Endothelial cell of umbilical vein (primary cell): ENCODE results near the gene KRT12. TPM values are rescaled to one million over a fixed set of nuclear protein-coding genes. Genes with fewer than 3 reads are reported as not detected.

Source experiments
- BruUV-seq: library from RNA; stranded (reverse); fragments of 400-500 nt; replicated peaks from 2 replicates; lab custom pipeline; 2021; lab: Mats Ljungman, UMichigan
- CTCF ChIA-PET: fragments of 300-600, 350-600 bp; sonication (Branson Sonifier 250); formaldehyde crosslinking; loops from one replicate; lab custom pipeline; 2021; ENCODE audit warnings: antibody characterized with exemption, inconsistent platforms; lab: Charles Lee
- POLR2A ChIA-PET: fragments of 300-600, 350-600 bp; sonication (Branson Sonifier 250); formaldehyde crosslinking; loops from one replicate; lab custom pipeline; 2021; ENCODE audit warnings: antibody characterized with exemption, inconsistent platforms; lab: Charles Lee
- DNase-seq: peaks from one replicate; pipeline ENCODE4 v3.0.0-alpha.2; 2011; ENCODE audit warnings: low read depth, low spot score
- FAIRE-seq: peaks from 2 replicates; lab custom pipeline; 2011; peaks lifted over from hg19 to GRCh38; lab: Jason Lieb, UNC
- H2AFZ ChIP-seq: 2 replicates; pipeline ENCODE4 v1.6.0; 2012; ENCODE audit warnings: low read depth, low read length, control low read depth, inconsistent platforms
- H3K27ac ChIP-seq: 2 replicates; pipeline ENCODE4 v1.5.1; 2011; ENCODE audit warnings: low read depth, mild to moderate bottlenecking, control low read depth, low read length, moderate library complexity; ENCODE audit not compliant: insufficient read depth
- H3K27me3 ChIP-seq, 2 experiments: 2 replicates each; pipeline versions ENCODE4 v1.6.0 to v1.6.1; 2011; ENCODE audit warnings: low read length in 2 of 2, mixed read lengths in 1 of 2; ENCODE audit not compliant: control insufficient read depth in 2 of 2, insufficient read depth in 2 of 2
- H3K36me3 ChIP-seq, 2 experiments: 2 replicates in 1 of 2; 3 replicates in 1 of 2; pipeline ENCODE4 v1.5.1; 2011; ENCODE audit warnings: low read length in 2 of 2, mild to moderate bottlenecking in 1 of 2, moderate library complexity in 1 of 2; ENCODE audit not compliant: control insufficient read depth in 2 of 2, insufficient read depth in 2 of 2; ENCODE audit errors: extremely low read depth in 1 of 2
- H3K4me1 ChIP-seq: 3 replicates; pipeline ENCODE4 v1.5.1; 2011; ENCODE audit warnings: mild to moderate bottlenecking, low read length; ENCODE audit not compliant: control insufficient read depth, insufficient read depth; ENCODE audit errors: extremely low read depth
- H3K4me2 ChIP-seq: 2 replicates; pipeline ENCODE4 v1.6.1; 2011; ENCODE audit warnings: low read length, control low read depth, mixed read lengths; ENCODE audit not compliant: insufficient read depth
- H3K4me3 ChIP-seq, 3 experiments: fragments of 200-600 bp in 1 of 3; sonication (generic), shearing (Covaris generic) in 1 of 3; replicated peaks in 1 of 3; 2 replicates each; pipeline ENCODE4 v1.5.1; 2011 to 2016; ENCODE audit warnings: control low read depth in 3 of 3, low read length in 3 of 3, mild to moderate bottlenecking in 2 of 3, inconsistent platforms in 1 of 3, low read depth in 1 of 3, moderate library complexity in 1 of 3; ENCODE audit not compliant: insufficient read depth in 1 of 3
- H3K79me2 ChIP-seq: 2 replicates; pipeline ENCODE4 v1.6.0; 2012; ENCODE audit warnings: low read length, inconsistent platforms; ENCODE audit not compliant: control insufficient read depth, insufficient read depth
- H3K9ac ChIP-seq: replicated peaks from 2 replicates; pipeline ENCODE3; 2011; ENCODE audit warnings: low read length, control low read depth; ENCODE audit not compliant: insufficient read depth; ENCODE audit errors: extremely low read depth
- H3K9me1 ChIP-seq: replicated peaks from 3 replicates; pipeline ENCODE4 v1.6.0; 2011; ENCODE audit warnings: mild to moderate bottlenecking, low read length; ENCODE audit not compliant: control insufficient read depth, insufficient read depth; ENCODE audit errors: extremely low read depth
- H3K9me3 ChIP-seq: replicated peaks from 2 replicates; pipeline ENCODE4 v1.5.1; 2012; ENCODE audit warnings: low read length, inconsistent platforms; ENCODE audit not compliant: control insufficient read depth, insufficient read depth
- H4K20me1 ChIP-seq: replicated peaks from 2 replicates; pipeline ENCODE3; 2011; ENCODE audit warnings: mild to moderate bottlenecking, low read length; ENCODE audit not compliant: control insufficient read depth, insufficient read depth; ENCODE audit errors: extremely low read depth
- EZH2 ChIP-seq: IDR thresholded peaks from 2 replicates; pipeline ENCODE4 v1.6.1; 2012; ENCODE audit warnings: borderline replicate concordance, low read depth, mild to moderate bottlenecking, moderate library complexity, low read length, inconsistent platforms; ENCODE audit not compliant: severe bottlenecking
- FOS ChIP-seq: IDR thresholded peaks from 2 replicates; pipeline ENCODE4 v1.6.1; 2011; ENCODE audit warnings: mild to moderate bottlenecking, low read length, moderate library complexity, borderline replicate concordance; ENCODE audit not compliant: insufficient read depth
- GATA2 ChIP-seq: IDR thresholded peaks from 2 replicates; pipeline ENCODE4 v1.7.0; 2011; ENCODE audit warnings: low read depth, mild to moderate bottlenecking, moderate library complexity, mixed read lengths, low read length; ENCODE audit not compliant: insufficient read length, insufficient read depth
- JUN ChIP-seq: IDR thresholded peaks from 2 replicates; pipeline ENCODE4 v1.6.1; 2011; ENCODE audit warnings: borderline replicate concordance, low read depth; ENCODE audit not compliant: insufficient read length, insufficient read depth
- MYC ChIP-seq: IDR thresholded peaks from one replicate; pipeline ENCODE4 v1.6.1; 2011; ENCODE audit warnings: mild to moderate bottlenecking, low read depth, low read length
- POLR2A ChIP-seq: IDR thresholded peaks from 2 replicates; pipeline ENCODE4 v1.6.1; 2012; ENCODE audit warnings: low read depth, mild to moderate bottlenecking, control low read depth, low read length
- POLR2AphosphoS5 ChIP-seq: IDR thresholded peaks from 2 replicates; pipeline ENCODE4 v1.6.1; 2012; ENCODE audit warnings: low read depth, mild to moderate bottlenecking, control low read depth, low read length, moderate library complexity; ENCODE audit not compliant: insufficient read depth
- dilution Hi-C: fragments of 300-500 bp; cut with MboI; formaldehyde crosslinking; loops from one replicate; pipeline ENCODE4 v1.15.0; 2019; ENCODE audit warnings: low sequenced_read_pairs; ENCODE audit not compliant: extremely low pct_ligation_motif_present
- intact Hi-C: fragments of 100-400 bp; cut with micrococcal nuclease; formaldehyde crosslinking; loops from one replicate; pipeline ENCODE4 v1.10.0; 2022
- polyA plus RNA-seq, 4 experiments: library from polyadenylated mRNA; depleted of rRNA in 3 of 4; stranded (reverse) in 3 of 4; unstranded in 1 of 4; fragments of >200 nt; gene quantifications; 2 replicates each; pipeline versions ENCODE4 v1.2.1 to v1.2.3, GENCODE V29; 2011 to 2012; ENCODE audit warnings: missing spikeins in 1 of 4
- total RNA-seq: library from RNA; stranded (reverse); gene quantifications from 2 replicates; pipeline ENCODE4 v1.2.3, GENCODE V29; 2021
- TF ChIP-seq, protein P1 (sequence below): IDR thresholded peaks from 2 replicates; pipeline ENCODE4 v1.6.1; 2011; ENCODE audit not compliant: insufficient read depth, insufficient read length
- TF ChIP-seq, protein P2 (sequence below), 2 donors: IDR thresholded peaks; 1 replicate in 1 of 2; 2 replicates in 1 of 2; pipeline ENCODE4 v1.5.1; 2011; ENCODE audit warnings: low read length in 2 of 2, mild to moderate bottlenecking in 2 of 2, moderate library complexity in 2 of 2, control low read depth in 1 of 2, inconsistent platforms in 1 of 2, low read depth in 1 of 2; ENCODE audit not compliant: insufficient read depth in 1 of 2; ENCODE audit errors: extremely low read depth in 1 of 2

KRT12 gene
- total and polyA plus RNA-seq, 2 donors (not counting 3 experiments of a cell fraction or from before 2014, with no cell fraction given): not detected

DNA sequence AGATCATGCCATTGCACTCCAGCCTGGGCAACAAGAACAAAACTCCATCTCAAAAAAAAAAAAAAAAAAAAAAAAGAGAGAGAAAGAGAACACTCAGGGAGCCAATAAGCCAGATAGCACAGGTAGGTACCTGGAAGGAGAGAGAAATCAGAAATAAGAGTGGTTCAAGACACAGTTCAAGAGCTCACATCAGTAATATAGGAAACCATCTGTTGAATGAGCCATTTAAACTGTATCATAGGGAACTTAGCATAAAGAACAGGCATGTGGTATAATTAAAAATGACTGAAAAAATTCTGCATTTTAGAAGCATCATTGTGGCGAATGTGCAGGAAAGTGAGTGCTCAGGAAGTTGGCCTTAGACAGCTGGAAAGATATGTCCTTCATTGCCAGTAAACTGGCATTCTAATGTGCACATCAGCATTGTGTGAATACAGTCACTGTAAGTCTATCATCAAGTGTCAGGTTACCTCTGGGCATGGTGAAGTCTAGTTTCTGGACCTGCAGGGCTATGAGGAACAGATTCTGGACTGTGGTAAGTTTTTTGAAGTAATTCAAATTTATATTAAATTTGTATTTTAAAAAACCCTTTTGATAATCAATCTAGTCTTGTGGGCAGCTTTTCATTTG is 20.4 kb downstream of the KRT12 start:
- Histone ChIP-seq H3K79me2 (no peaks in the 10 kb centered on the region), H3K9me3 (no peaks in the 10 kb centered on the region), H3K9me1 (no peaks in the 10 kb centered on the region), H4K20me1 (no peaks in the 10 kb centered on the region), H3K4me3 (no peak overlapping the region), H3K27me3 (peaks cover 12 to 20% of the 10 kb centered on the region in 2 experiments), H2AFZ (no peak overlapping the region), H3K4me1 (no peaks in the 10 kb centered on the region), H3K9ac (no peak overlapping the region), H3K27ac (no peak overlapping the region), H3K4me2 (no peak overlapping the region), H3K36me3 (no peaks in the 10 kb centered on the region)
- no peak for TF ChIP-seq JUN
- no peak for TF ChIP-seq GATA2
- TF ChIP-seq EZH2: no peak
- dilution Hi-C loops: no loop called here
- FAIRE-seq (no peak), DNase-seq (no peak)
- no TSS peak for BruUV-seq
- CTCF ChIA-PET: interaction anchor here (0.8 to 1.6 kb wide), 2 partner anchors 28 to 802 kb away, joined by 3 read pairs; no protein-coding TSS in a partner anchor
- POLR2A ChIA-PET: no interaction called here
- intact Hi-C loops: no loop called here

DNA sequence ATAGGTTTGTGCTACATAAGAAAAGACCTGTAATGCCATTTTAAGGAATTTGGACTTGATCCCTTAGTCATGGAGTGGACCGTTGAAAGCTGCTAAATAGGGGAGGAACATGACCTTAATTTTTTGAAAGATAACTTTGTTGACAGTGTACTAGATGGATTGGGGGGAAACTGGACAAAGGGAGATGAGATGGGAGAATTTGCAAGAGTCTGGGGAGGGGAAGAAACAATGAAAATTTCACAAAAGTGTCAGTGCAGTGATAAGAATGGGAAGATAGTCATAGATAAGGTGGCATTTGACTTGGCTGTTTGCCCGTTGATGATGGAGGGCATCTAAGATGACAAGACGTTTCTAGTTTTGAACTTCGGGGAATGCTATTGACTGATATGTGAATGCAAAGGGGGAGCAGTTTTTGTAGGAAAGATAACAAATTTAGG is 22.3 kb downstream of the KRT12 start:
- Histone ChIP-seq H3K4me2 (no peak overlapping the region), H3K36me3 (no peaks in the 10 kb centered on the region), H3K9me1 (no peaks in the 10 kb centered on the region), H3K9me3 (no peaks in the 10 kb centered on the region), H3K9ac (no peak overlapping the region), H3K4me1 (no peaks in the 10 kb centered on the region), H3K79me2 (no peaks in the 10 kb centered on the region), H3K27ac (no peak overlapping the region), H3K4me3 (no peak overlapping the region), H3K27me3 (peaks cover 10 to 19% of the 10 kb centered on the region in 2 experiments), H4K20me1 (no peaks in the 10 kb centered on the region), H2AFZ (no peak overlapping the region)
- dilution Hi-C loops (no loop called here), intact Hi-C loops (no loop called here)
- BruUV-seq: no TSS peak
- TF ChIP-seq FOS: no peak
- TF ChIP-seq GATA2: no peak
- no peak for TF ChIP-seq EZH2
- no peak for TF ChIP-seq POLR2A
- no peak for TF ChIP-seq JUN
- TF ChIP-seq, protein P1, sequence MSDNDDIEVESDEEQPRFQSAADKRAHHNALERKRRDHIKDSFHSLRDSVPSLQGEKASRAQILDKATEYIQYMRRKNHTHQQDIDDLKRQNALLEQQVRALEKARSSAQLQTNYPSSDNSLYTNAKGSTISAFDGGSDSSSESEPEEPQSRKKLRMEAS: no peak
- no peak for TF ChIP-seq MYC
- TF ChIP-seq, protein P2, sequence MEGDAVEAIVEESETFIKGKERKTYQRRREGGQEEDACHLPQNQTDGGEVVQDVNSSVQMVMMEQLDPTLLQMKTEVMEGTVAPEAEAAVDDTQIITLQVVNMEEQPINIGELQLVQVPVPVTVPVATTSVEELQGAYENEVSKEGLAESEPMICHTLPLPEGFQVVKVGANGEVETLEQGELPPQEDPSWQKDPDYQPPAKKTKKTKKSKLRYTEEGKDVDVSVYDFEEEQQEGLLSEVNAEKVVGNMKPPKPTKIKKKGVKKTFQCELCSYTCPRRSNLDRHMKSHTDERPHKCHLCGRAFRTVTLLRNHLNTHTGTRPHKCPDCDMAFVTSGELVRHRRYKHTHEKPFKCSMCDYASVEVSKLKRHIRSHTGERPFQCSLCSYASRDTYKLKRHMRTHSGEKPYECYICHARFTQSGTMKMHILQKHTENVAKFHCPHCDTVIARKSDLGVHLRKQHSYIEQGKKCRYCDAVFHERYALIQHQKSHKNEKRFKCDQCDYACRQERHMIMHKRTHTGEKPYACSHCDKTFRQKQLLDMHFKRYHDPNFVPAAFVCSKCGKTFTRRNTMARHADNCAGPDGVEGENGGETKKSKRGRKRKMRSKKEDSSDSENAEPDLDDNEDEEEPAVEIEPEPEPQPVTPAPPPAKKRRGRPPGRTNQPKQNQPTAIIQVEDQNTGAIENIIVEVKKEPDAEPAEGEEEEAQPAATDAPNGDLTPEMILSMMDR (IDR thresholded peaks at IDR 0.05; ENCODE audit: extremely low read depth in 1 of 2, insufficient read depth in 1 of 2, low read depth in 1 of 2, low read length in 2 of 2): no peak
- no peak for TF ChIP-seq POLR2AphosphoS5
- FAIRE-seq (no peak), DNase-seq (no peak)
- ChIA-PET CTCF (interaction anchor here (1.2 kb wide), 1 partner anchor 704 kb away, joined by 4 read pairs; no protein-coding TSS in a partner anchor), POLR2A (no interaction called here)
